GM18873 (cell line): ENCODE results near the gene GALNT18.

Experiments
- ATAC-seq: cut with Tn5 transposase; IDR thresholded peaks from one replicate; pipeline ENCODE4 v1.9.1; 2021; ENCODE audit warnings: mild to moderate bottlenecking, moderate library complexity, moderate number of reproducible peaks; ENCODE audit not compliant: unreplicated experiment, low FRiP score

GALNT18 gene

GRCh38 chr11:11421509-11421908 is 200.3 kb downstream of the GALNT18 start:
- no peak for ATAC-seq

- ATAC-seq = no peak
Measured at GRCh38 chr11:11420899-11421285, 200.9 kb downstream of the GALNT18 start.

- ATAC-seq = no peak
Measured at GRCh38 chr11:11420191-11420898, 201.5 kb downstream of the GALNT18 start.

GRCh38 chr11:11419747-11420146 is 202.1 kb downstream of the GALNT18 start:
- ATAC-seq = no peak

GRCh38 chr11:11416917-11417316 is 204.9 kb downstream of the GALNT18 start:
- no peak for ATAC-seq

GRCh38 chr11:11416502-11416901 is 205.3 kb downstream of the GALNT18 start:
- no peak for ATAC-seq

GRCh38 chr11:11415901-11416300 is 205.9 kb downstream of the GALNT18 start:
- ATAC-seq = no peak

- ATAC-seq = no peak
Measured at GRCh38 chr11:11414996-11415395, 206.8 kb downstream of the GALNT18 start.

GRCh38 chr11:11413776-11414175 is 208.0 kb downstream of the GALNT18 start:
- ATAC-seq = no peak

GRCh38 chr11:11411401-11411985 is 210.3 kb downstream of the GALNT18 start:
- ATAC-seq = no peak

- no peak for ATAC-seq
Measured at GRCh38 chr11:11409901-11410300, 211.9 kb downstream of the GALNT18 start.

- ATAC-seq = no peak
Measured at GRCh38 chr11:11409224-11409623, 212.6 kb downstream of the GALNT18 start.

- no peak for ATAC-seq
Measured at GRCh38 chr11:11408436-11409221, 213.2 kb downstream of the GALNT18 start.

- ATAC-seq = no peak
Measured at GRCh38 chr11:11407763-11408084, 214.1 kb downstream of the GALNT18 start.

GRCh38 chr11:11407065-11407762 is 214.6 kb downstream of the GALNT18 start:
- no peak for ATAC-seq

- no peak for ATAC-seq
Measured at GRCh38 chr11:11406652-11407051, 215.2 kb downstream of the GALNT18 start.

GRCh38 chr11:11403763-11404725 is 217.8 kb downstream of the GALNT18 start:
- no peak for ATAC-seq

GRCh38 chr11:11401960-11402535 is 219.8 kb downstream of the GALNT18 start:
- ATAC-seq = no peak

GRCh38 chr11:11400635-11401232 is 221.1 kb downstream of the GALNT18 start:
- ATAC-seq = no peak
